Measurements from ENCODE around the gene LAPTM4A.

Gene LAPTM4A

DNA sequence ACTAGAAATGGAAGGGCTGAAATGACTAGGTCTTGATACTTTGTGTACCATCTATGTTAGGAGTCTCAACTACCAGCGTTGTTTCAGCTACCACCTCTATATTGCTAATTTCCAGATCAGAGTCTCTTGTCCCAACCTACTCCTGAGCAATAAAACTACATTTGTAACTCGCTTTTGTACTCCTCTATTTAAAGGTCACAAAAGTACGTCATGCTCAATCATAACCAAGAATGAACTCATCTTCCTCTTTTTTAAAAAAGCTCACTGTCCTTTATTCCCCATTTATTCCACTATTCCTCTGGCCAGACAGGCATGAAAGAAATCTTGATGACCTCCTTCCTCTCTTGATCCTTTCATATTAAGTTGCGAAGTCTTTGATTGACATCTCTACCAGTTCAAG, 27.7 kb downstream of the LAPTM4A start:
- TF ChIP-seq CTCF (IDR thresholded peaks at IDR 0.05; ENCODE audit: extremely low read depth, missing control alignments) = no peak
- DNase-seq (ENCODE audit: low spot score) = no peak

- TF ChIP-seq CTCF (IDR thresholded peaks at IDR 0.05; ENCODE audit: extremely low read depth, missing control alignments) = no peak
- no peak for DNase-seq (ENCODE audit: low spot score)
Measured at GRCh38 chr2:20021405-20022009, 29.9 kb downstream of the LAPTM4A start.

- TF ChIP-seq CTCF (IDR thresholded peaks at IDR 0.05; ENCODE audit: extremely low read depth, missing control alignments) = no peak
- DNase-seq (ENCODE audit: low spot score) = no peak
Measured at GRCh38 chr2:20019747-20020146, 31.7 kb downstream of the LAPTM4A start.

DNA sequence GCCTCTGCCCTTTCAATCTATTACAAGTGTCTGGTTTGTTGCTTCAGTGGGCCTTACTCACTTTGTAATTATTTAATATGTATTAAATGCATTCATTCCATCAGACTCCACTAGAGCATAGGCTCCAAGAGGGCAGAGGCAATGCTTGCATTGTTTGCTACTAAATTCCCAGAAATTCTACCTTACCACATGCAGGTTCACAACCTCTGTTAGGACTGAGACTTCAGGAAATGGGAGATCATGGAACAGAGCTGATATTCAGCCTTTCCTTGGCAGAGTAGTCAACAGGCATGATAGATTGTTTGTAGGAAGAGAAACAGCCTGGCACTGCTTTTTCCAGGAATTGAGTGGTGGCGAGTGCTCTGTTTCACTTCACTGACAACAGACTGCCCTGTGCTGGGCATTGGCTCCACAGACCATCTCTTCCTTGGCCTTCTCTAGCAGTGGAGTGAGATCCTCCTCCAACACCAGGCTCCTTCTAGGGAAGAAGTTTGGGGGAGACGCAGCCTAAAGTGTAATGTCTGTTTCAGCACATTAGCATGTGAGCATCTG, 32.8 kb downstream of the LAPTM4A start:
- DNase-seq (ENCODE audit: low spot score) = no peak
- no peak for TF ChIP-seq CTCF (IDR thresholded peaks at IDR 0.05; ENCODE audit: extremely low read depth, missing control alignments)

DNA sequence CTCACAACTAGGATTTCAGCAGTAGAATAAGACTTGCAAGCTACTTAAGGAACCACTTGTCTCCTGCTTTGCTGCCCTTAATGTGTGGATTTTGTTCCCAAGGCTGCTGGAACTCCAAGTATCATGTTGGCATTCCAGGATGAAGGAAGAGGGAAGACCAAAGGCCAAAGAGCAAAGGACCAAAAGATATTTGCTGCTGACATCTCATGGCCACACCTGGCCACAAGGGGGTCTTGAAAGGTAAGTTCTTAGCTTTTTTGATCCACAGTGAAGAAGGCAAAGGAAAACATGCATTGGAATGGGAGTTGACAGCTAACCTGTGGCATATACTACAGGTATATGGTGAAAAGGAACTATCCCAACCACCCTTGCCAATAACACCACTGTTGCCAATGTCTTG, 35.1 kb downstream of the LAPTM4A start:
- TF ChIP-seq CTCF (IDR thresholded peaks at IDR 0.05; ENCODE audit: extremely low read depth, missing control alignments) = no peak
- DNase-seq (ENCODE audit: low spot score) = no peak

DNA sequence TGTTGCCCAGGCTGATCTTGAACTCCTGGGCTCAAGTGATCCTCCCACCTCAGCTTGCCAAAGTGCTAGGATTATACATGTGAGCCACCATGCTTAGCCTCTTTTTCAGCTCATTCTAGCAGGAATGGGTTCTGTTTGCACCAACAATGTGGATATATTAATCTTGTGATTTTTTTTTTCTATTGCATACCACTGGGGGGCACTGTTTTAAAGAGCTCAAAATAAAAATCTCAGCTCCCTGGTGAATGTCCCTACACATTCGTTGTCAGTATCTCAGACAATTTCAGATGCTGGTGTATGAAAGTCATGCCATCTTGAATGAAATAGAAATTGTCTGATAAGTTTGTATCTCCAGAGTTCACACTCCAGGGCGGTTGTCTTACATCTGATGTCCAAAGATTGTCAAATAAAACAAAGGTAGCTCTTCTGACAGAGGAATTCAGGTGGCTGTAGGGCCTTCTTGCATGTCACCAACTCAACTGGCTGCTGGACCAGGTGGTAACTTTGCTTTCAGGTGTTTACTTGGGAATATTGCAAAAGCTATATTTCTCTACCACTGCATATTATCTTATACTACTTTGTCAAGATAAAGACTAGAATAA, 35.8 kb downstream of the LAPTM4A start:
- peak; percentile 74 for DNase-seq (ENCODE audit: low spot score)
- TF ChIP-seq CTCF (IDR thresholded peaks at IDR 0.05; ENCODE audit: extremely low read depth, missing control alignments) = peak; percentile 10

DNA sequence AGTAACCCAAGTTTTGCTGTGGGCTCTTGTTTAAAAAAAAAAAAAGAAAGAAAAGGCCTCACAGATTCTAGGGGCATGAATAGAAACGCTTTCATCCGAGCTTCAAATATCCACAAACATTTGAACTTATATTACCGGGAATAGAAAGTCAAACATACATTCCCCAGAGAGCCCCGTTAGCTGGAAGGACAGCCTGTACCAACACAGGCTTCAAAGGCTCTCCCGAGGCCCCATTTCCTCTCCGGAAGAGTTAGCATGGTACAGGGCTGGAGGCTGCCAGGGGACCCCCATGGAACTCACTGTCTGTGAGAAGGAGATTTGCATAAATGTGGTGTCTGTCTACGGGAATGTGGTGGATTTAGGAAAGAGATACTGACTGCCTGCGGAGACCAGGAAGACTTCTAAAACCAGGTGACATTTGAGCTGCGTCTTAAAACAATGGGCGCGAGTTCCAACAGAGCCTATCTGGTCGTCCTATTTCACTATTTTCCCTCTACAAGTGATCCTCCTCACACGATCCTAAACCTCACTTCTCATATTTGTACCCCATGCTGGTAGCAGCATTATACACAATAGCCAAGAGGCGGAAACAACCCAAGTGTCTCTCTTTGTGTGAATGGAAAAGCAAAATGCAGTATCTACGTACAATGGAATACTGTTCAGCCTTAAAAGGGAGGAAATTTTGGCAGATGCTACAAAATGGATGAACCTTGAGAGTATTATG, 38.1 kb downstream of the LAPTM4A start:
- no peak for DNase-seq (ENCODE audit: low spot score)
- no peak for TF ChIP-seq CTCF (IDR thresholded peaks at IDR 0.05; ENCODE audit: extremely low read depth, missing control alignments)

Measured in GM20000 (cell line).